HL-60 (cell line): ENCODE data around the gene CD1E.
"Not testable (repeated sequence)": the region's sequence is repeated elsewhere in the genome, so short reads cannot be mapped to it uniquely, and the experiment has no call there.

ENCODE experiments used
- DNase-seq, 2 experiments: peaks; one replicate each; pipeline ENCODE4 v3.0.0-alpha.2; 2010 to 2020; ENCODE audit warnings: low read depth in 1 of 2, low spot score in 1 of 2
- H3K27ac ChIP-seq: fragments of 250-450 bp; sonication (Bioruptor Pico); replicated peaks from 2 replicates; pipeline ENCODE4 v1.5.1; 2020; ENCODE audit warnings: mild to moderate bottlenecking, moderate library complexity
- H3K27me3 ChIP-seq: fragments of 250-450 bp; sonication (Bioruptor Pico); 2 replicates; pipeline ENCODE4 v1.5.1; 2021; ENCODE audit warnings: mild to moderate bottlenecking, moderate library complexity; ENCODE audit not compliant: insufficient read depth, poor library complexity, severe bottlenecking
- H3K4me3 ChIP-seq: replicated peaks from 2 replicates; pipeline ENCODE4 v1.5.1; 2011; ENCODE audit warnings: mild to moderate bottlenecking, control low read depth, low read length; ENCODE audit not compliant: insufficient read depth
- CTCF ChIP-seq: IDR thresholded peaks from one replicate; pipeline ENCODE4 v1.5.1; 2011; ENCODE audit warnings: low read length, control low read depth, inconsistent platforms; ENCODE audit not compliant: insufficient read depth
- GABPA ChIP-seq: IDR thresholded peaks from 2 replicates; pipeline ENCODE4 v1.6.1; 2012; ENCODE audit warnings: low read depth
- POLR2AphosphoS5 ChIP-seq: IDR thresholded peaks from 2 replicates; pipeline ENCODE4 v1.6.1; 2012; ENCODE audit warnings: low read depth
- REST ChIP-seq: IDR thresholded peaks from 2 replicates; pipeline ENCODE4 v1.6.1; 2012; ENCODE audit warnings: low read depth; ENCODE audit not compliant: insufficient replicate concordance
- SPI1 ChIP-seq: IDR thresholded peaks from 2 replicates; pipeline ENCODE4 v1.6.1; 2012; ENCODE audit warnings: low read depth, mild to moderate bottlenecking, borderline replicate concordance

Gene CD1E

GRCh38 chr1:158362482-158362881, 8.8 kb downstream of the CD1E start:
- Histone ChIP-seq H3K27me3 (no peaks in the 10 kb centered on the region), H3K27ac (no peak overlapping the region), H3K4me3 (no peak overlapping the region)
- TF ChIP-seq SPI1 (no peak), CTCF (no peak), REST (no peak), GABPA (no peak), POLR2AphosphoS5 (no peak)
- DNase-seq = no peak

- TF ChIP-seq SPI1 (no peak), GABPA (no peak), REST (no peak), CTCF (no peak), POLR2AphosphoS5 (no peak)
- no peak for DNase-seq
- Histone ChIP-seq H3K27me3 (no peaks in the 10 kb centered on the region), H3K4me3 (no peak overlapping the region), H3K27ac (no peak overlapping the region)
Observed at GRCh38 chr1:158362941-158363340, 9.2 kb downstream of the CD1E start.

- DNase-seq = no peak
- no peak for TF ChIP-seq SPI1
- no peak overlapping the region for H3K4me3 ChIP-seq
- no peaks in the 10 kb centered on the region for H3K27me3 ChIP-seq
- no peak overlapping the region for H3K27ac ChIP-seq
Observed at GRCh38 chr1:158366783-158367182, 13.1 kb downstream of the CD1E start.

GRCh38 chr1:158371188-158371953, 17.7 kb downstream of the CD1E start:
- no peak overlapping the region for H3K4me3 ChIP-seq
- no peak overlapping the region for H3K27ac ChIP-seq
- DNase-seq = no peak
- TF ChIP-seq REST = no peak
- no peak for TF ChIP-seq POLR2AphosphoS5
- no peak for TF ChIP-seq CTCF
- TF ChIP-seq SPI1 = no peak
- no peak for TF ChIP-seq GABPA
- H3K27me3 ChIP-seq = no peaks in the 10 kb centered on the region

- not testable (repeated sequence) for DNase-seq, H3K27ac ChIP-seq, H3K4me3 ChIP-seq, H3K27me3 ChIP-seq
Observed at GRCh38 chr1:158374101-158374500, 20.4 kb downstream of the CD1E start.
